CD4-positive, alpha-beta T cell (primary cell): Measurements from ENCODE around the gene TMC4. TPM values are rescaled to one million over a fixed set of nuclear protein-coding genes. Genes with fewer than 3 reads are reported as not detected.
"Not testable (repeated sequence)": the region's sequence is repeated elsewhere in the genome, so short reads cannot be mapped to it uniquely, and the experiment has no call there.

Source experiments
- ATAC-seq: fragments of 200-7000 bp; cut with Tn5 transposase; one replicate; pipeline ENCODE4 v1.10.0; 2022; ENCODE audit warnings: mild to moderate bottlenecking; ENCODE audit not compliant: poor library complexity
- CTCF ChIA-PET: fragments of 350-600 bp; sonication (Branson Sonifier 250); formaldehyde crosslinking; loops from one replicate; lab custom pipeline; 2021; ENCODE audit warnings: antibody characterized with exemption, inconsistent platforms; lab: Charles Lee
- POLR2A ChIA-PET: fragments of 350-600 bp; sonication (Branson Sonifier 250); formaldehyde crosslinking; loops from one replicate; lab custom pipeline; 2021; ENCODE audit warnings: antibody characterized with exemption, inconsistent platforms; lab: Charles Lee
- DNase-seq, 14 experiments: peaks; one replicate each; pipeline ENCODE4 v3.0.0-alpha.2; 2013 to 2020; ENCODE audit warnings: mixed read lengths in 2 of 14
- H3K27ac ChIP-seq, 2 donors: one replicate each; pipeline versions ENCODE4 v1.5.1 to v1.7.0; 2013; ENCODE audit warnings: low read length in 2 of 2, low read depth in 1 of 2, mild to moderate bottlenecking in 1 of 2
- H3K27me3 ChIP-seq, 2 experiments: 1 replicate in 1 of 2; 2 replicates in 1 of 2; pipeline versions ENCODE4 v1.6.1 to v1.7.0; 2013; ENCODE audit warnings: low read length in 2 of 2, control low read depth in 1 of 2, mild to moderate bottlenecking in 1 of 2, moderate library complexity in 1 of 2; ENCODE audit not compliant: insufficient read depth in 2 of 2, control insufficient read depth in 1 of 2
- H3K36me3 ChIP-seq: one replicate; pipeline ENCODE4 v1.6.1; 2013; ENCODE audit warnings: low read length, control low read depth; ENCODE audit not compliant: insufficient read depth
- H3K4me1 ChIP-seq: one replicate; pipeline ENCODE4 v1.6.1; 2013; ENCODE audit warnings: low read length, control low read depth; ENCODE audit not compliant: insufficient read depth
- H3K4me3 ChIP-seq: one replicate; pipeline ENCODE4 v1.5.1; 2013; ENCODE audit warnings: mild to moderate bottlenecking, low read length, moderate library complexity
- H3K9me3 ChIP-seq, 2 experiments: 1 replicate in 1 of 2; 2 replicates in 1 of 2; pipeline versions ENCODE4 v1.6.1 to v1.7.0; 2013; ENCODE audit warnings: low read length in 2 of 2, mild to moderate bottlenecking in 2 of 2, control low read depth in 1 of 2, moderate library complexity in 1 of 2; ENCODE audit not compliant: control insufficient read depth in 1 of 2, insufficient read depth in 1 of 2
- H3K27ac Mint-ChIP-seq: one replicate; pipeline ENCODE4 v1.8.0; 2020; ENCODE audit warnings: mixed read lengths
- H3K27me3 Mint-ChIP-seq: one replicate; pipeline ENCODE4 v1.8.0; 2021; ENCODE audit warnings: mixed read lengths
- H3K36me3 Mint-ChIP-seq: one replicate; pipeline ENCODE4 v1.8.0; 2021; ENCODE audit warnings: low read depth, mixed read lengths
- H3K4me1 Mint-ChIP-seq: one replicate; pipeline ENCODE4 v1.8.0; 2021; ENCODE audit warnings: low read depth, mixed read lengths
- H3K4me3 Mint-ChIP-seq: one replicate; pipeline ENCODE4 v1.8.0; 2020; ENCODE audit warnings: mild to moderate bottlenecking, mixed read lengths
- H3K9me3 Mint-ChIP-seq: one replicate; pipeline ENCODE4 v1.8.0; 2020; ENCODE audit warnings: mixed read lengths
- intact Hi-C, 2 experiments: fragments of 100-400 bp; cut with DNase I in 1 of 2; cut with micrococcal nuclease in 1 of 2; formaldehyde crosslinking; loops; one replicate each; pipeline versions ENCODE4 v1.15.1 to v1.9.0; 2023 to 2025; cut with DNase I, micrococcal nuclease
- total RNA-seq, 174 experiments: library from RNA in 2 of 174; stranded (reverse) in 2 of 174; gene quantifications; one replicate each; pipeline ENCODE4 v1.2.3 and lab custom pipeline; 2021 to 2026
- TF ChIP-seq, protein P1 (sequence below): fragments of 200-600 bp; IDR thresholded peaks from one replicate; pipeline ENCODE4 v1.8.0; 2022; ENCODE audit warnings: antibody characterized with exemption, mild to moderate bottlenecking

Gene TMC4
- total RNA-seq, 2 experiments from 2014 or later, result 0.84 to 1.5 TPM

GRCh38 chr19:54173359-54173699, 369 bp upstream of the TMC4 start:
- no peaks in the 10 kb centered on the region for H3K27me3 Mint-ChIP-seq
- H3K27ac Mint-ChIP-seq, result no peak overlapping the region
- POLR2A ChIA-PET, result interaction anchor here (0.6 to 2.3 kb wide), 3 partner anchors 18 to 36 kb away, joined by 3 to 8 read pairs (median 3); partner anchors contain the start of genes CNOT3 and TSEN34
- H3K4me3 Mint-ChIP-seq, result no peak overlapping the region
- H3K36me3 Mint-ChIP-seq, result peaks cover 3% of the 10 kb centered on the region
- no peaks in the 10 kb centered on the region for H3K4me1 Mint-ChIP-seq
- no peak overlapping the region for H3K4me3 ChIP-seq
- no peak for ATAC-seq
- H3K9me3 ChIP-seq, result no peaks in the 10 kb centered on the region
- no peaks in the 10 kb centered on the region for H3K9me3 Mint-ChIP-seq
- DNase-seq, result no peak
- peaks cover 16% of the 10 kb centered on the region for H3K4me1 ChIP-seq
- CTCF ChIA-PET, result interaction anchor here (1.1 kb wide), 1 partner anchor 13 kb away, joined by 4 read pairs; no protein-coding TSS in a partner anchor
- intact Hi-C loops, result no loop called here
- TF ChIP-seq, protein P1, sequence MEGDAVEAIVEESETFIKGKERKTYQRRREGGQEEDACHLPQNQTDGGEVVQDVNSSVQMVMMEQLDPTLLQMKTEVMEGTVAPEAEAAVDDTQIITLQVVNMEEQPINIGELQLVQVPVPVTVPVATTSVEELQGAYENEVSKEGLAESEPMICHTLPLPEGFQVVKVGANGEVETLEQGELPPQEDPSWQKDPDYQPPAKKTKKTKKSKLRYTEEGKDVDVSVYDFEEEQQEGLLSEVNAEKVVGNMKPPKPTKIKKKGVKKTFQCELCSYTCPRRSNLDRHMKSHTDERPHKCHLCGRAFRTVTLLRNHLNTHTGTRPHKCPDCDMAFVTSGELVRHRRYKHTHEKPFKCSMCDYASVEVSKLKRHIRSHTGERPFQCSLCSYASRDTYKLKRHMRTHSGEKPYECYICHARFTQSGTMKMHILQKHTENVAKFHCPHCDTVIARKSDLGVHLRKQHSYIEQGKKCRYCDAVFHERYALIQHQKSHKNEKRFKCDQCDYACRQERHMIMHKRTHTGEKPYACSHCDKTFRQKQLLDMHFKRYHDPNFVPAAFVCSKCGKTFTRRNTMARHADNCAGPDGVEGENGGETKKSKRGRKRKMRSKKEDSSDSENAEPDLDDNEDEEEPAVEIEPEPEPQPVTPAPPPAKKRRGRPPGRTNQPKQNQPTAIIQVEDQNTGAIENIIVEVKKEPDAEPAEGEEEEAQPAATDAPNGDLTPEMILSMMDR, result no peak
- peaks cover 3% of the 10 kb centered on the region for H3K36me3 ChIP-seq
- no peaks in the 10 kb centered on the region for H3K27me3 ChIP-seq
- H3K27ac ChIP-seq, result no peak overlapping the region

DNA sequence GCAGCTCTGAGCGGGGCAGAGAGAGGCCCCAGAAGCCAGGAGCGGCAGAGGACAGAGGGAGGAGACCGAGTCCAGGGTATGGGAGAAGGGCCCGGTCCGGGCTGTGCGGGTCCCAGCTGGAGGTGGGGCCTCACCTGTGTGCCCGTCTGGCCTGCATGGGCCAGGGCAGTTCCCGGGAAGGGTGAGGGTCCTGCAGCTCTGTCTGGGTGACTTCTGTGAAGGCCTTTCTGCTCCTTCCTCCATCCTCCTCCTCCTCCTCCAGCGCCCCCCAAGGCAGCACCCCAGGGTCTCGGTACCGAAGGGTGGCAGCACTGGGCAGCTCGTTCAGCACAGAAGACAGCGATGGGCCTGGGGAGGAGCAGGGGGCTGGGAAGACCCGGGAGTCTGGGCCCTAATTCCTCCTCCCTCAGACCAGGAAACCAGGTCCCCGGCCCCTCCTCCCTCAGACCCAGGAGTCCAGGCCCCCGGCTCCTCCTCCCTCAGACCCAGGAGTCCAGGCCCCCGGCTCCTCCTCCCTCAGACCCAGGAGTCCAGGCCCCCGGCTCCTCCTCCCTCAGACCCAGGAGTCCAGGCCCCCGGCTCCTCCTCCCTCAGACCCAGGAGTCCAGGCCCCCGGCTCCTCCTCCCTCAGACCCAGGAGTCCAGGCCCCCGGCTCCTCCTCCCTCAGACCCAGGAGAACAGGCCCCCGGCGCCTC, 1.1 kb downstream of the TMC4 start:
- H3K27ac Mint-ChIP-seq, intact Hi-C loops, CTCF ChIA-PET, H3K4me3 ChIP-seq, H3K36me3 Mint-ChIP-seq, H3K9me3 Mint-ChIP-seq, H3K9me3 ChIP-seq, POLR2A ChIA-PET, H3K4me1 Mint-ChIP-seq, H3K27me3 ChIP-seq, H3K27me3 Mint-ChIP-seq, H3K4me3 Mint-ChIP-seq, H3K27ac ChIP-seq, H3K36me3 ChIP-seq, ATAC-seq: not testable (repeated sequence)
- peak in 1 of 14 experiments; percentile 6 for DNase-seq
- peaks cover 19% of the 10 kb centered on the region for H3K4me1 ChIP-seq

DNA sequence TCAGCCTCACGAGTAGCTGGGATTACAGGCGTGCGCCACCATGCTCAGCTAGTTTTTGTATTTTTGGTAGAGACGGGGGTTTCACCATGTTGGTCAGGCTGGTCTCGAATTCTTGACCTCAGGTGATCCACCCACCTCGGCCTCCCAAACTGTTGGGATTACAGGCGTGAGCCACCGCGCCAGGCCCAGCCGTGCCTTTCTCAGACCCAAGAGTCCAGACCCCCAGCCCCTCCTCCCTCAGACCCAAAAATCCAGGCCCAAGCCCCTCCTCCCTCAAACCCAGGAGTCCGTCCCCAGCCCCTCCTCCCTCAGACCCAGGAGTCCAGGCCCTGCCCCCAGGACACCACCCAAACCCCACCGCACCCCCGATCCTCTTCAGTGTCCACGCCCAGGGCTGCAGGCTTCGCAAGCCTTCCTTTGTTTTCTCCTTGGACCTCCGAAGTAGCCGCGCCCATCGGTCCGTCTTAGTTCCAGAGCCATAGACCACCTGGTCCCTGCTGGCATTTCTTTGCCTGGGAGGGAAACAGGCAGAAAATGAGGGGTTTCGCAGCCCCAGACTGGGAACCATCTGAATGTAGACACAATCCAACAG, 3.7 kb downstream of the TMC4 start:
- Mint-ChIP-seq H3K4me1 (peaks cover 10% of the 10 kb centered on the region), H3K27me3 (no peaks in the 10 kb centered on the region), H3K9me3 (no peaks in the 10 kb centered on the region), H3K27ac (no peak overlapping the region), H3K4me3 (no peak overlapping the region), H3K36me3 (no peaks in the 10 kb centered on the region)
- CTCF ChIA-PET, result interaction anchor here (0.6 to 2.0 kb wide), 13 partner anchors 9 to 303 kb away, joined by 3 to 20 read pairs (median 4); partner anchors contain the start of genes CNOT3, LENG1, MBOAT7 and PRPF31
- no peak for ATAC-seq
- peaks cover 30% of the 10 kb centered on the region for H3K4me1 ChIP-seq
- H3K27me3 ChIP-seq, result no peaks in the 10 kb centered on the region
- intact Hi-C loops, result loop anchor here in 1 of 2 experiments (2.0 kb wide), 2 partner anchors 20 to 224 kb away; partner anchors contain the start of gene MBOAT7
- peaks cover 0 to 5% of the 10 kb centered on the region in 2 experiments for H3K9me3 ChIP-seq
- H3K4me3 ChIP-seq, result no peak overlapping the region
- H3K27ac ChIP-seq, result no peak overlapping the region
- POLR2A ChIA-PET, result interaction anchor here (0.8 to 1.3 kb wide), 3 partner anchors 10 to 32 kb away, joined by 4 to 7 read pairs (median 5); partner anchors contain the start of genes CNOT3, LENG1, MBOAT7 and TSEN34
- TF ChIP-seq, protein P1, result no peak
- no peak for DNase-seq
- no peaks in the 10 kb centered on the region for H3K36me3 ChIP-seq
